Peyer's patch (tissue), 4 donors: ENCODE results near the gene IL36G.

Experiments used
- POLR2A ChIP-seq, 2 donors: fragments of 450-650 bp; IDR thresholded peaks; one replicate each; pipeline ENCODE4 v1.5.1; 2017; ENCODE audit warnings: antibody characterized with exemption in 2 of 2, mild to moderate bottlenecking in 2 of 2, moderate library complexity in 2 of 2
- TF ChIP-seq, protein P1 (sequence below), 6 experiments: fragments of 450-650 bp in 4 of 6; fragments of 200-600 bp in 2 of 6; sonication (generic) in 1 of 6; IDR thresholded peaks; one replicate each; pipeline ENCODE4 v1.5.1; 2017 to 2019; ENCODE audit warnings: antibody characterized with exemption in 6 of 6, mild to moderate bottlenecking in 3 of 6, moderate library complexity in 1 of 6

DNA sequence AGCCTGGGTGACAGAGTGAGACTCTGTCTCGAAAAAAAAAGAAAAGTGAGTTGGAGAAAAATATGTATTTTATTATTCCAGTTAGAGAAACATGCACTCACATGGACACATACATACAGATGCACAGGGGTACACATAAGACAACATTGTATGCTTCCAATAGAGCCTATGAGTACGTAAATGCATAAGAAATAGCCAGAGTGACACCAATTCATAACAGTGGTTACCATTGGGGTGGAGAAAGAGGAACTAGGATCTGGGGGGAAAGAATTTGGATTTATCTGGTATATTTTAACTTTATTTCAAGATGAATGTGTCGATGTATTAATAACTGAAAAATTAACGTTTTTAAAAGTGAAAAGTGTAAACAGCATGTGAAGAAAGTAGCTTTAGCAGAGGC, 43.5 kb downstream of the IL36G start:
- TF ChIP-seq, protein P1, sequence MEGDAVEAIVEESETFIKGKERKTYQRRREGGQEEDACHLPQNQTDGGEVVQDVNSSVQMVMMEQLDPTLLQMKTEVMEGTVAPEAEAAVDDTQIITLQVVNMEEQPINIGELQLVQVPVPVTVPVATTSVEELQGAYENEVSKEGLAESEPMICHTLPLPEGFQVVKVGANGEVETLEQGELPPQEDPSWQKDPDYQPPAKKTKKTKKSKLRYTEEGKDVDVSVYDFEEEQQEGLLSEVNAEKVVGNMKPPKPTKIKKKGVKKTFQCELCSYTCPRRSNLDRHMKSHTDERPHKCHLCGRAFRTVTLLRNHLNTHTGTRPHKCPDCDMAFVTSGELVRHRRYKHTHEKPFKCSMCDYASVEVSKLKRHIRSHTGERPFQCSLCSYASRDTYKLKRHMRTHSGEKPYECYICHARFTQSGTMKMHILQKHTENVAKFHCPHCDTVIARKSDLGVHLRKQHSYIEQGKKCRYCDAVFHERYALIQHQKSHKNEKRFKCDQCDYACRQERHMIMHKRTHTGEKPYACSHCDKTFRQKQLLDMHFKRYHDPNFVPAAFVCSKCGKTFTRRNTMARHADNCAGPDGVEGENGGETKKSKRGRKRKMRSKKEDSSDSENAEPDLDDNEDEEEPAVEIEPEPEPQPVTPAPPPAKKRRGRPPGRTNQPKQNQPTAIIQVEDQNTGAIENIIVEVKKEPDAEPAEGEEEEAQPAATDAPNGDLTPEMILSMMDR (IDR thresholded peaks at IDR 0.05) = no peak
- TF ChIP-seq POLR2A (IDR thresholded peaks at IDR 0.05) = no peak
